ENCODE data around the gene PIP5KL1.

DNA sequence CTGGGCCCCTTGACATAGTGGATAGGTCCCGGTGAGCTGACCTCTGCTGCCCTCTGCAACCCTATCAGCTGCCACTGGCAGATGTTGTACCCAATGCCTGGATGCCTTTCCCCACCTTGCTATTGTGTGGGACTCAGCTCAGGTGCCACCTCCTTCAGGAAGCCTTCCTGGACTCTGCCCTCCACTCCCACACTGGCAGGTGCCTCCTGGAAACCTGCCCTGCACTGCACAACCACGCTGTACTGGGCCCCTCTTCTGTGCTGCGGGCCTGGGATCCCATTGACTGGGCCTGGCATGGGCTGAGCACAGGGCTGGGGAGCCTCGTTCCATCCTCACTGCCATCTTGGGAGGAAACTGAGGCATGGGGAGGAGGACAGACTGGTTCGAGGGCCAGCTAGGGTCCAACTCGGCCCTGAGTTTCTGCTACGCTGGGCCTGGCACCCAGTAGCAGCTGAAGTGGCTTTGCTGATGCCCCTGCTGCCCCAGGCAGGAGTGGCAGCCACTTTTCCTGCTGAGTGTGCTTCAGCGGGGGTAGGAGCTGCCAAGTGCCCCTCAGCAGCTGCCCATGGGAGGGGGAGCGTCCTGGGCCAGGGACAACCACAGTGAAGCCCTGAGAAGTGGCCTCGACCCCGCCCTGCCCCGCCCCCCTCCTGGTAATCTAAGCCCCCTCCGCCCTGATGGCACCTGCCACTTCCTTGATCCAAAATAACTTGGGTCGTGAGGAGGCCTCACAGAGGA, 54.4 kb downstream of the PIP5KL1 start:
- TF ChIP-seq CTCF (conservative IDR thresholded peaks at IDR 0.05; ENCODE audit: low read depth, low read length) (no peak), EZH2phosphoT487 (IDR thresholded peaks at IDR 0.05; ENCODE audit: borderline replicate concordance, low read length) (no peak), EZH2 (IDR thresholded peaks at IDR 0.05; ENCODE audit: low read length, unreplicated experiment) (no peak)
